WTC11 (cell line): Measurements from ENCODE around the gene YES1. TPM values are rescaled to one million over a fixed set of nuclear protein-coding genes. Genes with fewer than 3 reads are reported as not detected.

Experiments used
- ATAC-seq: fragments of 200-7000 bp; cut with Tn5 transposase; 2 replicates; pipeline ENCODE4 v1.10.0; 2021; ENCODE audit warnings: mild to moderate bottlenecking, moderate library complexity
- CTCF ChIA-PET: fragments of 300-600 bp; sonication (Branson Sonifier 250); formaldehyde crosslinking; loops from one replicate; lab custom pipeline; 2021; ENCODE audit warnings: antibody characterized with exemption; lab: Charles Lee
- POLR2A ChIA-PET: fragments of 350-600 bp; sonication (Branson Sonifier 250); formaldehyde crosslinking; loops from one replicate; lab custom pipeline; 2021; ENCODE audit warnings: antibody characterized with exemption; lab: Charles Lee
- DNase-seq: peaks from one replicate; pipeline ENCODE4 v3.0.0; 2021; ENCODE audit warnings: low spot score
- H3K27ac Mint-ChIP-seq: 2 replicates; pipeline ENCODE4 v1.8.0; 2021; ENCODE audit warnings: mixed read lengths
- H3K27me3 Mint-ChIP-seq: 2 replicates; pipeline ENCODE4 v1.8.0; 2021; ENCODE audit warnings: low read depth, mild to moderate bottlenecking, moderate library complexity, mixed read lengths
- H3K36me3 Mint-ChIP-seq: 2 replicates; pipeline ENCODE4 v1.8.0; 2021; ENCODE audit warnings: mixed read lengths
- H3K4me1 Mint-ChIP-seq: 2 replicates; pipeline ENCODE4 v1.8.0; 2022; ENCODE audit warnings: mixed read lengths
- H3K4me3 Mint-ChIP-seq: 2 replicates; pipeline ENCODE4 v1.8.0; 2021; ENCODE audit warnings: mild to moderate bottlenecking, moderate library complexity, mixed read lengths
- H3K9me3 Mint-ChIP-seq: 2 replicates; pipeline ENCODE4 v1.8.0; 2021; ENCODE audit warnings: mixed read lengths
- ESRRA ChIP-seq: sonication (generic); formaldehyde crosslinking; IDR thresholded peaks from 2 replicates; pipeline ENCODE4 v1.8.1; 2022; ENCODE audit warnings: mild to moderate bottlenecking, missing genetic modification reagents, borderline replicate concordance
- FOXK1 ChIP-seq: sonication (generic); formaldehyde crosslinking; IDR thresholded peaks from 2 replicates; pipeline ENCODE4 v1.8.0; 2022; ENCODE audit warnings: mild to moderate bottlenecking, moderate library complexity, missing genetic modification reagents
- KAT7 ChIP-seq: sonication (generic); formaldehyde crosslinking; IDR thresholded peaks from 2 replicates; pipeline ENCODE4 v1.8.1; 2023; ENCODE audit warnings: missing genetic modification reagents, mild to moderate bottlenecking, borderline replicate concordance
- RORB ChIP-seq: fragments of 250-450 bp; sonication (Bioruptor Pico); IDR thresholded peaks from 2 replicates; pipeline ENCODE4 v1.9.0; 2021; ENCODE audit warnings: mild to moderate bottlenecking
- TEAD4 ChIP-seq: sonication (generic); formaldehyde crosslinking; IDR thresholded peaks from 2 replicates; pipeline ENCODE4 v1.8.0; 2022; ENCODE audit warnings: mild to moderate bottlenecking, missing genetic modification reagents
- ZNF121 ChIP-seq: sonication (generic); formaldehyde crosslinking; IDR thresholded peaks from 2 replicates; pipeline ENCODE4 v1.8.0; 2023; ENCODE audit warnings: missing genetic modification reagents
- ZNF138 ChIP-seq: sonication (generic); formaldehyde crosslinking; conservative IDR thresholded peaks from 2 replicates; pipeline ENCODE4 v1.8.1; 2022; ENCODE audit warnings: mild to moderate bottlenecking, moderate library complexity, missing genetic modification reagents
- ZNF219 ChIP-seq: sonication (generic); formaldehyde crosslinking; IDR thresholded peaks from 2 replicates; pipeline ENCODE4 v1.8.0; 2023; ENCODE audit warnings: missing genetic modification reagents, mild to moderate bottlenecking, borderline replicate concordance
- ZNF232 ChIP-seq: sonication (generic); formaldehyde crosslinking; IDR thresholded peaks from 2 replicates; pipeline ENCODE4 v1.8.0; 2022; ENCODE audit warnings: mild to moderate bottlenecking, missing genetic modification reagents
- ZNF317 ChIP-seq: sonication (generic); formaldehyde crosslinking; IDR thresholded peaks from 2 replicates; pipeline ENCODE4 v1.8.1; 2023; ENCODE audit warnings: low read depth, mild to moderate bottlenecking, moderate library complexity, missing genetic modification reagents, borderline replicate concordance
- total RNA-seq: library from RNA; stranded (reverse); gene quantifications from 3 replicates; pipeline ENCODE4 v1.2.3, GENCODE V29; 2021
- TF ChIP-seq, protein P1 (sequence below): sonication (generic); formaldehyde crosslinking; IDR thresholded peaks from 2 replicates; pipeline ENCODE4 v1.8.1; 2023; ENCODE audit warnings: mild to moderate bottlenecking, missing genetic modification reagents, moderate library complexity
- TF ChIP-seq, protein P2 (sequence below): sonication (generic); formaldehyde crosslinking; IDR thresholded peaks from 2 replicates; pipeline ENCODE4 v1.8.0; 2022; ENCODE audit warnings: missing genetic modification reagents
- TF ChIP-seq, protein P3 (sequence below): fragments of 250-450 bp; sonication (Bioruptor Pico); IDR thresholded peaks from 2 replicates; pipeline ENCODE4 v1.9.0; 2021; ENCODE audit warnings: mild to moderate bottlenecking
- TF ChIP-seq, protein P4 (sequence below): fragments of 200-600 bp; IDR thresholded peaks from 2 replicates; pipeline ENCODE4 v1.8.0; 2022; ENCODE audit warnings: antibody characterized with exemption
- TF ChIP-seq, protein P5 (sequence below): sonication (generic); formaldehyde crosslinking; IDR thresholded peaks from 2 replicates; pipeline ENCODE4 v1.8.0; 2023; ENCODE audit warnings: missing genetic modification reagents, mild to moderate bottlenecking, borderline replicate concordance

The YES1 gene
- total RNA-seq, 1 experiment from 2014 or later = 113 TPM

DNA sequence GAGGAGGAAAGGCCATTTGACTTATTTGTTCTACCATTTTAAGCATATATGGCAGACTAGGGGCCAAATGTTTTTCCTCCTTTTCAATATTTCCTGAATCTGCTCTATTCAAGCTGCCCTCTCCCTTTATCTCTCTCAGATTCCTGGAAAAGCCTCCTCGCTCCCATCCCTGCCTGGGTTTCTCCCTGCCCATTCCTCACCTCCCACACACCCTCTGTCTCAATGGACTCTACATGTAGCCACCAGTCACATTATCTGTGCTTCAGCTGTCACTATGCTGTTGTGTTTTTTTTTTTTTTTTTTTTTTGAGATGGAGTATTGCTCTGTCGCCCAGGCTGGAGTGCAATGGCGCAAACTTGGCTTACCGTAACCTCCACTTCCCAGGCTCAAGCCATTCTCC is 131.7 kb downstream of the YES1 start (continued):
- TF ChIP-seq, protein P1, sequence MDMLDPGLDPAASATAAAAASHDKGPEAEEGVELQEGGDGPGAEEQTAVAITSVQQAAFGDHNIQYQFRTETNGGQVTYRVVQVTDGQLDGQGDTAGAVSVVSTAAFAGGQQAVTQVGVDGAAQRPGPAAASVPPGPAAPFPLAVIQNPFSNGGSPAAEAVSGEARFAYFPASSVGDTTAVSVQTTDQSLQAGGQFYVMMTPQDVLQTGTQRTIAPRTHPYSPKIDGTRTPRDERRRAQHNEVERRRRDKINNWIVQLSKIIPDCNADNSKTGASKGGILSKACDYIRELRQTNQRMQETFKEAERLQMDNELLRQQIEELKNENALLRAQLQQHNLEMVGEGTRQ (CRISPR knock-in tag) = no peak
- TF ChIP-seq, protein P2, sequence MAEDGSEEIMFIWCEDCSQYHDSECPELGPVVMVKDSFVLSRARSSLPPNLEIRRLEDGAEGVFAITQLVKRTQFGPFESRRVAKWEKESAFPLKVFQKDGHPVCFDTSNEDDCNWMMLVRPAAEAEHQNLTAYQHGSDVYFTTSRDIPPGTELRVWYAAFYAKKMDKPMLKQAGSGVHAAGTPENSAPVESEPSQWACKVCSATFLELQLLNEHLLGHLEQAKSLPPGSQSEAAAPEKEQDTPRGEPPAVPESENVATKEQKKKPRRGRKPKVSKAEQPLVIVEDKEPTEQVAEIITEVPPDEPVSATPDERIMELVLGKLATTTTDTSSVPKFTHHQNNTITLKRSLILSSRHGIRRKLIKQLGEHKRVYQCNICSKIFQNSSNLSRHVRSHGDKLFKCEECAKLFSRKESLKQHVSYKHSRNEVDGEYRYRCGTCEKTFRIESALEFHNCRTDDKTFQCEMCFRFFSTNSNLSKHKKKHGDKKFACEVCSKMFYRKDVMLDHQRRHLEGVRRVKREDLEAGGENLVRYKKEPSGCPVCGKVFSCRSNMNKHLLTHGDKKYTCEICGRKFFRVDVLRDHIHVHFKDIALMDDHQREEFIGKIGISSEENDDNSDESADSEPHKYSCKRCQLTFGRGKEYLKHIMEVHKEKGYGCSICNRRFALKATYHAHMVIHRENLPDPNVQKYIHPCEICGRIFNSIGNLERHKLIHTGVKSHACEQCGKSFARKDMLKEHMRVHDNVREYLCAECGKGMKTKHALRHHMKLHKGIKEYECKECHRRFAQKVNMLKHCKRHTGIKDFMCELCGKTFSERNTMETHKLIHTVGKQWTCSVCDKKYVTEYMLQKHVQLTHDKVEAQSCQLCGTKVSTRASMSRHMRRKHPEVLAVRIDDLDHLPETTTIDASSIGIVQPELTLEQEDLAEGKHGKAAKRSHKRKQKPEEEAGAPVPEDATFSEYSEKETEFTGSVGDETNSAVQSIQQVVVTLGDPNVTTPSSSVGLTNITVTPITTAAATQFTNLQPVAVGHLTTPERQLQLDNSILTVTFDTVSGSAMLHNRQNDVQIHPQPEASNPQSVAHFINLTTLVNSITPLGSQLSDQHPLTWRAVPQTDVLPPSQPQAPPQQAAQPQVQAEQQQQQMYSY (CRISPR knock-in tag) = no peak
- TF ChIP-seq FOXK1 (CRISPR knock-in tag) = no peak

DNA sequence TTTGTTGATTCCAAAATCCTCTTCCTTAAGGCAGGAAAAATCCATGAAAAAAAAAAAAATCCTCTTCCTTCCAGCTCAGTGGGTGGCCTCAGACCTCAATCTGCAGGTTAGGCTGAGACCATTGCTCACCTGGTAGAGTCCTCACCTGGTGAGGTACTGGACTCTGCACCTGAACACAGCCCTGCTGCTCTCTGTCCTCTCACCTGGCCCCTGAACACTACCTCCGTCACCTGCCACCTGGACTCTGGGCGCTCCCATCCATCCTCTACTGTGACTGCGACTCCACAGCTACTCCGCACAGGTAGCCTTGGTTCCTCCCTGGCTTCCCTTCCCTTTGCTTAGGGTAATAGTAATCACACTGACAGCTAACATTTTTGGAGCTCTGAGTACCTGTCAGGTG is 132.5 kb downstream of the YES1 start:
- Mint-ChIP-seq H3K36me3 (peaks cover 44% of the 10 kb centered on the region), H3K9me3 (no peaks in the 10 kb centered on the region), H3K27me3 (no peaks in the 10 kb centered on the region), H3K27ac (peak overlapping the region; percentile 37; the same call in 1 of the 2 replicates), H3K4me3 (no peak overlapping the region), H3K4me1 (peaks cover 2% of the 10 kb centered on the region; the same call in 1 of the 2 replicates)
- ATAC-seq = no peak
- POLR2A ChIA-PET = no interaction called here
- TF ChIP-seq, protein P3, sequence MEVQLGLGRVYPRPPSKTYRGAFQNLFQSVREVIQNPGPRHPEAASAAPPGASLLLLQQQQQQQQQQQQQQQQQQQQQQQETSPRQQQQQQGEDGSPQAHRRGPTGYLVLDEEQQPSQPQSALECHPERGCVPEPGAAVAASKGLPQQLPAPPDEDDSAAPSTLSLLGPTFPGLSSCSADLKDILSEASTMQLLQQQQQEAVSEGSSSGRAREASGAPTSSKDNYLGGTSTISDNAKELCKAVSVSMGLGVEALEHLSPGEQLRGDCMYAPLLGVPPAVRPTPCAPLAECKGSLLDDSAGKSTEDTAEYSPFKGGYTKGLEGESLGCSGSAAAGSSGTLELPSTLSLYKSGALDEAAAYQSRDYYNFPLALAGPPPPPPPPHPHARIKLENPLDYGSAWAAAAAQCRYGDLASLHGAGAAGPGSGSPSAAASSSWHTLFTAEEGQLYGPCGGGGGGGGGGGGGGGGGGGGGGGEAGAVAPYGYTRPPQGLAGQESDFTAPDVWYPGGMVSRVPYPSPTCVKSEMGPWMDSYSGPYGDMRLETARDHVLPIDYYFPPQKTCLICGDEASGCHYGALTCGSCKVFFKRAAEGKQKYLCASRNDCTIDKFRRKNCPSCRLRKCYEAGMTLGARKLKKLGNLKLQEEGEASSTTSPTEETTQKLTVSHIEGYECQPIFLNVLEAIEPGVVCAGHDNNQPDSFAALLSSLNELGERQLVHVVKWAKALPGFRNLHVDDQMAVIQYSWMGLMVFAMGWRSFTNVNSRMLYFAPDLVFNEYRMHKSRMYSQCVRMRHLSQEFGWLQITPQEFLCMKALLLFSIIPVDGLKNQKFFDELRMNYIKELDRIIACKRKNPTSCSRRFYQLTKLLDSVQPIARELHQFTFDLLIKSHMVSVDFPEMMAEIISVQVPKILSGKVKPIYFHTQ (CRISPR knock-in tag) = no peak
- TF ChIP-seq ZNF232 = no peak
- TF ChIP-seq TEAD4 (CRISPR knock-in tag) = no peak
- TF ChIP-seq, protein P4, sequence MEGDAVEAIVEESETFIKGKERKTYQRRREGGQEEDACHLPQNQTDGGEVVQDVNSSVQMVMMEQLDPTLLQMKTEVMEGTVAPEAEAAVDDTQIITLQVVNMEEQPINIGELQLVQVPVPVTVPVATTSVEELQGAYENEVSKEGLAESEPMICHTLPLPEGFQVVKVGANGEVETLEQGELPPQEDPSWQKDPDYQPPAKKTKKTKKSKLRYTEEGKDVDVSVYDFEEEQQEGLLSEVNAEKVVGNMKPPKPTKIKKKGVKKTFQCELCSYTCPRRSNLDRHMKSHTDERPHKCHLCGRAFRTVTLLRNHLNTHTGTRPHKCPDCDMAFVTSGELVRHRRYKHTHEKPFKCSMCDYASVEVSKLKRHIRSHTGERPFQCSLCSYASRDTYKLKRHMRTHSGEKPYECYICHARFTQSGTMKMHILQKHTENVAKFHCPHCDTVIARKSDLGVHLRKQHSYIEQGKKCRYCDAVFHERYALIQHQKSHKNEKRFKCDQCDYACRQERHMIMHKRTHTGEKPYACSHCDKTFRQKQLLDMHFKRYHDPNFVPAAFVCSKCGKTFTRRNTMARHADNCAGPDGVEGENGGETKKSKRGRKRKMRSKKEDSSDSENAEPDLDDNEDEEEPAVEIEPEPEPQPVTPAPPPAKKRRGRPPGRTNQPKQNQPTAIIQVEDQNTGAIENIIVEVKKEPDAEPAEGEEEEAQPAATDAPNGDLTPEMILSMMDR = no peak
- no peak for TF ChIP-seq KAT7 (CRISPR knock-in tag)
- TF ChIP-seq, protein P5, sequence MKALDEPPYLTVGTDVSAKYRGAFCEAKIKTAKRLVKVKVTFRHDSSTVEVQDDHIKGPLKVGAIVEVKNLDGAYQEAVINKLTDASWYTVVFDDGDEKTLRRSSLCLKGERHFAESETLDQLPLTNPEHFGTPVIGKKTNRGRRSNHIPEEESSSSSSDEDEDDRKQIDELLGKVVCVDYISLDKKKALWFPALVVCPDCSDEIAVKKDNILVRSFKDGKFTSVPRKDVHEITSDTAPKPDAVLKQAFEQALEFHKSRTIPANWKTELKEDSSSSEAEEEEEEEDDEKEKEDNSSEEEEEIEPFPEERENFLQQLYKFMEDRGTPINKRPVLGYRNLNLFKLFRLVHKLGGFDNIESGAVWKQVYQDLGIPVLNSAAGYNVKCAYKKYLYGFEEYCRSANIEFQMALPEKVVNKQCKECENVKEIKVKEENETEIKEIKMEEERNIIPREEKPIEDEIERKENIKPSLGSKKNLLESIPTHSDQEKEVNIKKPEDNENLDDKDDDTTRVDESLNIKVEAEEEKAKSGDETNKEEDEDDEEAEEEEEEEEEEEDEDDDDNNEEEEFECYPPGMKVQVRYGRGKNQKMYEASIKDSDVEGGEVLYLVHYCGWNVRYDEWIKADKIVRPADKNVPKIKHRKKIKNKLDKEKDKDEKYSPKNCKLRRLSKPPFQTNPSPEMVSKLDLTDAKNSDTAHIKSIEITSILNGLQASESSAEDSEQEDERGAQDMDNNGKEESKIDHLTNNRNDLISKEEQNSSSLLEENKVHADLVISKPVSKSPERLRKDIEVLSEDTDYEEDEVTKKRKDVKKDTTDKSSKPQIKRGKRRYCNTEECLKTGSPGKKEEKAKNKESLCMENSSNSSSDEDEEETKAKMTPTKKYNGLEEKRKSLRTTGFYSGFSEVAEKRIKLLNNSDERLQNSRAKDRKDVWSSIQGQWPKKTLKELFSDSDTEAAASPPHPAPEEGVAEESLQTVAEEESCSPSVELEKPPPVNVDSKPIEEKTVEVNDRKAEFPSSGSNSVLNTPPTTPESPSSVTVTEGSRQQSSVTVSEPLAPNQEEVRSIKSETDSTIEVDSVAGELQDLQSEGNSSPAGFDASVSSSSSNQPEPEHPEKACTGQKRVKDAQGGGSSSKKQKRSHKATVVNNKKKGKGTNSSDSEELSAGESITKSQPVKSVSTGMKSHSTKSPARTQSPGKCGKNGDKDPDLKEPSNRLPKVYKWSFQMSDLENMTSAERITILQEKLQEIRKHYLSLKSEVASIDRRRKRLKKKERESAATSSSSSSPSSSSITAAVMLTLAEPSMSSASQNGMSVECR = no peak
- TF ChIP-seq ZNF138 (CRISPR knock-in tag) = no peak
- TF ChIP-seq RORB = no peak
- TF ChIP-seq ESRRA = no peak
- no peak for TF ChIP-seq ZNF121 (CRISPR knock-in tag)
- no peak for TF ChIP-seq ZNF219 (CRISPR knock-in tag)
- TF ChIP-seq ZNF317 (CRISPR knock-in tag) = no peak
- CTCF ChIA-PET = interaction anchor here (1.1 to 2.7 kb wide), 5 partner anchors 33 to 160 kb away, joined by 3 to 8 read pairs (median 5); partner anchors contain the start of gene ENOSF1
- no peak for DNase-seq
